Loucy (cell line): ENCODE data around the gene PRR9.
A peak's percentile ranks its signal among the peaks of the same experiment; 100 is the strongest.

Experiments used
- H2AFZ ChIP-seq: fragments of 200-600 bp; sonication (generic); 2 replicates; pipeline ENCODE4 v1.6.0; 2016; ENCODE audit warnings: antibody characterized with exemption, mild to moderate bottlenecking, low read length, moderate library complexity
- H3F3A ChIP-seq: fragments of 200-600 bp; 2 replicates; pipeline ENCODE4 v1.6.0; 2016; ENCODE audit warnings: antibody characterized with exemption, low read depth, mild to moderate bottlenecking
- H3K27me3 ChIP-seq: fragments of 200-600 bp; sonication (generic); 2 replicates; pipeline ENCODE4 v1.6.1; 2014; ENCODE audit warnings: low read length, mild to moderate bottlenecking; ENCODE audit not compliant: insufficient read depth, poor library complexity, severe bottlenecking
- H3K36me3 ChIP-seq: fragments of 200-600 bp; sonication (generic); 2 replicates; pipeline ENCODE4 v1.6.1; 2016; ENCODE audit warnings: low read length; ENCODE audit not compliant: insufficient read depth
- H3K4me1 ChIP-seq: fragments of 200-600 bp; sonication (generic); 2 replicates; pipeline ENCODE4 v1.5.1; 2014; ENCODE audit warnings: low read length, mild to moderate bottlenecking; ENCODE audit not compliant: insufficient read depth, poor library complexity, severe bottlenecking
- H3K4me2 ChIP-seq: fragments of 200-600 bp; sonication (generic); 2 replicates; pipeline ENCODE4 v1.6.0; 2014; ENCODE audit warnings: antibody characterized with exemption, low read length, low read depth, mild to moderate bottlenecking; ENCODE audit not compliant: poor library complexity, severe bottlenecking
- H3K4me3 ChIP-seq: fragments of 200-600 bp; sonication (generic); 2 replicates; pipeline ENCODE4 v1.5.1; 2014; ENCODE audit warnings: low read length, mild to moderate bottlenecking, mixed read lengths; ENCODE audit not compliant: poor library complexity, severe bottlenecking
- H3K79me2 ChIP-seq: fragments of 200-600 bp; sonication (generic); 2 replicates; pipeline ENCODE4 v1.6.1; 2014; ENCODE audit warnings: low read length; ENCODE audit not compliant: insufficient read depth
- H3K9ac ChIP-seq: fragments of 200-600 bp; sonication (generic); 2 replicates; pipeline ENCODE4 v1.6.0; 2014; ENCODE audit warnings: mild to moderate bottlenecking, low read depth, low read length, moderate library complexity; ENCODE audit not compliant: poor library complexity, severe bottlenecking
- H3K9me2 ChIP-seq: fragments of 200-600 bp; sonication (generic); replicated peaks from 2 replicates; pipeline ENCODE4 v1.6.1; 2016; ENCODE audit warnings: low read depth, low read length, mixed read lengths
- H3K9me3 ChIP-seq: fragments of 200-600 bp; sonication (generic); 2 replicates; pipeline ENCODE4 v1.6.1; 2014; ENCODE audit warnings: mild to moderate bottlenecking, antibody characterized with exemption, low read length, low read depth; ENCODE audit not compliant: insufficient read depth
- H4K20me1 ChIP-seq: fragments of 200-600 bp; sonication (generic); 2 replicates; pipeline ENCODE4 v1.6.0; 2014; ENCODE audit warnings: antibody characterized with exemption, low read length, mild to moderate bottlenecking; ENCODE audit not compliant: insufficient read depth, poor library complexity, severe bottlenecking
- EZH2phosphoT487 ChIP-seq: fragments of 200-600 bp; IDR thresholded peaks from 2 replicates; pipeline ENCODE4 v1.6.1; 2018; ENCODE audit warnings: antibody characterized with exemption, mild to moderate bottlenecking, moderate library complexity, borderline replicate concordance
- TF ChIP-seq, protein P1 (sequence below): fragments of 200-600 bp; sonication (generic); conservative IDR thresholded peaks from 2 replicates; pipeline ENCODE4 v1.5.1; 2014; ENCODE audit warnings: mild to moderate bottlenecking, antibody characterized with exemption, low read length

Gene PRR9

DNA sequence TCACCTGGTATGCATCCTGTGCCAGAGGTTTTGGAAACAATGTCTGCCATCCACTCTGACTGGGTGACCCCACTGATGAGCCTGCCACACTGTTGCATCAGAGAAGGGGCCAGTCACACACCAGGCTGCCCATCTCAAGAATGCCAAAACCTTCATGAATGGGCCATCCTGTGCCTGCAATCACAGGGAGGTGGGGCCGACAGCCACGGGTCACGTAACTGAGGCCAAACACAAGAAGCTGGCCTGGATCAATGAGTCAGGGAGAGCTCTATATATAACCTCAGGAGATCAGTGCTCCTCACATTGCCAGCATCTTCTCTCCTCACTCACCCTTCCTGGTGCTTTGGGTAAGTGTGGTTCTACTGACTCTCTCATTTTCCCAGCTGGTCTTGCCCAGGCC, 42.0 kb downstream of the PRR9 start, which contains the start of gene LORICRIN:
Gene LORICRIN, plus strand, starts transcription at position 301 of the 400 bp plus-strand sequence. CDS start 1,263 bp downstream, outside the sequence.
- Histone ChIP-seq H3K27me3 (peaks cover 35% of the 10 kb centered on the region), H3K4me3 (no peak within 1 kb of the TSS), H3K9me3 (no peaks in the 10 kb centered on the region), H3F3A (no peaks in the 10 kb centered on the region), H3K9ac (no peak within 1 kb of the TSS), H3K9me2 (no peaks in the 10 kb centered on the region), H3K79me2 (no peaks in the 10 kb centered on the region), H3K4me2 (peak within 1 kb of the TSS; percentile 73), H3K36me3 (no peaks in the 10 kb centered on the region), H3K4me1 (peaks cover 25% of the 10 kb centered on the region), H4K20me1 (no peaks in the 10 kb centered on the region), H2AFZ (0 out of 2 replicates have a peak within 1 kb of the TSS, but pooled peaks have one; percentile 13)
- TF ChIP-seq, protein P1, sequence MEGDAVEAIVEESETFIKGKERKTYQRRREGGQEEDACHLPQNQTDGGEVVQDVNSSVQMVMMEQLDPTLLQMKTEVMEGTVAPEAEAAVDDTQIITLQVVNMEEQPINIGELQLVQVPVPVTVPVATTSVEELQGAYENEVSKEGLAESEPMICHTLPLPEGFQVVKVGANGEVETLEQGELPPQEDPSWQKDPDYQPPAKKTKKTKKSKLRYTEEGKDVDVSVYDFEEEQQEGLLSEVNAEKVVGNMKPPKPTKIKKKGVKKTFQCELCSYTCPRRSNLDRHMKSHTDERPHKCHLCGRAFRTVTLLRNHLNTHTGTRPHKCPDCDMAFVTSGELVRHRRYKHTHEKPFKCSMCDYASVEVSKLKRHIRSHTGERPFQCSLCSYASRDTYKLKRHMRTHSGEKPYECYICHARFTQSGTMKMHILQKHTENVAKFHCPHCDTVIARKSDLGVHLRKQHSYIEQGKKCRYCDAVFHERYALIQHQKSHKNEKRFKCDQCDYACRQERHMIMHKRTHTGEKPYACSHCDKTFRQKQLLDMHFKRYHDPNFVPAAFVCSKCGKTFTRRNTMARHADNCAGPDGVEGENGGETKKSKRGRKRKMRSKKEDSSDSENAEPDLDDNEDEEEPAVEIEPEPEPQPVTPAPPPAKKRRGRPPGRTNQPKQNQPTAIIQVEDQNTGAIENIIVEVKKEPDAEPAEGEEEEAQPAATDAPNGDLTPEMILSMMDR: no peak
- no peak for TF ChIP-seq EZH2phosphoT487

DNA sequence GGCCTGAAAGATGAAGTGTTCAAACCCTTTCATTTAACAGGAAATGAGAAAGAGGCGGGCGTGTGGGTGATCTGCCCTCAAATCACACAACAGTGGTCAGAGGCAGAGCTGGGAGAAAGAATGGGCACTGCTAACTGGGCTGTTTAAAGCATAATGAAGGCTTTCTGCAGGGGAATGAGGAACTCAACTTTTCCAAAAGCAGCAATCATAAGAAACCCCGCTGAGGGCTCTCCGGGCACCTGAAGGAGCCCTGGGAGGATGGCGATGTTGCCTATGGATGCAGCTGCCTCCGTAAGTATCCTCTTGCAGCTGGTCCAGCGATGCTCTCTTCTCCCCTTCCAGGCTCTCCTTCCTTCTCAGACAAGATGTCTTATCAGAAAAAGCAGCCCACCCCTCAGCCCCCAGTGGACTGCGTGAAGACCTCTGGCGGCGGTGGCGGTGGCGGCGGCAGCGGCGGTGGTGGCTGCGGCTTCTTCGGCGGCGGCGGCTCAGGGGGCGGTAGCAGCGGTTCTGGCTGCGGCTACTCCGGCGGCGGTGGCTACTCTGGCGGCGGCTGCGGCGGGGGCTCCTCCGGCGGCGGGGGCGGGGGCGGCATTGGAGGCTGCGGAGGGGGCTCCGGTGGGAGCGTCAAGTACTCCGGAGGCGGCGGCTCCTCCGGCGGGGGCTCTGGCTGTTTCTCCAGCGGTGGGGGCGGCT, 43.3 kb downstream of the PRR9 start:
- Histone ChIP-seq H4K20me1 (no peaks in the 10 kb centered on the region), H2AFZ (0 out of 2 replicates have a peak overlapping the region, but pooled peaks have one; percentile 13), H3K9me3 (no peaks in the 10 kb centered on the region), H3K4me3 (peak overlapping the region; percentile 70), H3K36me3 (no peaks in the 10 kb centered on the region), H3K9ac (no peak overlapping the region), H3K9me2 (no peaks in the 10 kb centered on the region), H3F3A (no peaks in the 10 kb centered on the region), H3K4me2 (peak overlapping the region; percentile 73), H3K4me1 (peaks cover 25% of the 10 kb centered on the region), H3K79me2 (no peaks in the 10 kb centered on the region), H3K27me3 (peaks cover 35% of the 10 kb centered on the region)
- TF ChIP-seq, protein P1: no peak
- no peak for TF ChIP-seq EZH2phosphoT487

DNA sequence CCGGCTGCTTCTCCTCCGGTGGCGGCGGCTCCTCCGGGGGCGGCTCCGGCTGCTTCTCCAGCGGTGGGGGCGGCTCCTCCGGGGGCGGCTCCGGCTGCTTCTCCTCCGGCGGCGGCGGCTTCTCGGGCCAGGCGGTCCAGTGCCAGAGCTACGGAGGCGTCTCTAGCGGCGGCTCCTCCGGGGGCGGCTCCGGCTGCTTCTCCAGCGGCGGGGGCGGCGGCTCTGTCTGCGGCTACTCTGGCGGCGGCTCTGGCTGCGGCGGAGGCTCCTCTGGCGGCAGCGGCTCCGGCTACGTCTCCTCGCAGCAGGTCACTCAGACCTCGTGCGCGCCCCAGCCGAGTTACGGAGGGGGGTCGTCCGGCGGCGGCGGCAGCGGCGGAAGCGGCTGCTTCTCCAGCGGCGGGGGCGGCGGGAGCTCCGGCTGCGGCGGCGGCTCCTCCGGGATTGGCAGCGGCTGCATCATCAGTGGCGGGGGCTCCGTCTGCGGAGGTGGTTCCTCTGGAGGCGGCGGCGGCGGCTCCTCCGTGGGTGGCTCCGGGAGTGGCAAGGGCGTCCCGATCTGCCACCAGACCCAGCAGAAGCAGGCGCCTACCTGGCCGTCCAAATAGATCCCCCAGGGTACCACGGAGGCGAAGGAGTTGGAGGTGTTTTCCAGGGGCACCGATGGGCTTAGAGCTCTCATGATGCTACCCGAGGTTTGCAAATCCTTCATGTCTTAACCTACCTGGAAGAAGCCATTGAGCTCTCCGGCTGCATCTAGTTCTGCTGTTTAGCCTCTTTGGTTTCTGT, 44.1 kb downstream of the PRR9 start:
- Histone ChIP-seq H3K9me2 (no peaks in the 10 kb centered on the region), H3F3A (no peaks in the 10 kb centered on the region), H3K9ac (no peak overlapping the region), H3K9me3 (no peaks in the 10 kb centered on the region), H3K79me2 (no peaks in the 10 kb centered on the region), H3K27me3 (peaks cover 39% of the 10 kb centered on the region), H3K4me3 (peak overlapping the region; percentile 70), H4K20me1 (no peaks in the 10 kb centered on the region), H3K36me3 (no peaks in the 10 kb centered on the region), H2AFZ (peak overlapping the region; percentile 54; the same call in 1 of the 2 replicates), H3K4me1 (peaks cover 25% of the 10 kb centered on the region), H3K4me2 (peak overlapping the region; percentile 73)
- TF ChIP-seq EZH2phosphoT487: no peak
- TF ChIP-seq, protein P1: no peak
